GM12801 (cell line): ENCODE data around the gene PKD1.

Experiments used
- TF ChIP-seq, protein P1 (sequence below): IDR thresholded peaks from one replicate; pipeline ENCODE4 v1.5.1; 2011; ENCODE audit warnings: control low read depth; ENCODE audit not compliant: insufficient read length; ENCODE audit errors: extremely low read depth

Gene PKD1

DNA sequence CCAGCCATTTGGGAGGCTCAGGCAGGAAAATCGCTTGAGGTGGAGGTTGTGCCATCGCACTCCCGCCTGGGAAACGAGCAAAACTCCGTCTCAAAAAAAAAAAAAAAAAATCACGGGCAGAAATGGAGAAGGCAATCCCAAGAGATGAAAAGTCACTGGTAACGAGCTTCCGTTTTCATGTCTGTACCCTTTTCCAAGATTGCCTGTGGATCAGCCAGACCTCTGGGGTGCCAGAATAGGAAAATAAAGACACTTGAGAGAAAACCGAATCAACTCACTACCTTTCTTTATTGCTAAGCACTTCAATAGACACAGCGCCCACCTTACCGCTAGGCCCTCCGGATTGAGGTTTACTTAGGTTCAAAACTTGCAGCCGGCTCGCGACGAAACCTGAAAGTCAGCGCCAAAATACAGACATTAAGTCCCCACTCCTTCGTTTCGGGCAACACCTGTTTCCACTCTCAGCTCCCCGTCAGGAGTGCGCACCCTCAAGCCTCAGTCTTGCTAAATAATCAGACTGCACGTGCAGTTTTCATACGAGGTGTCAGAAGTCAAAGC lies 18.9 kb upstream of the PKD1 start:
- TF ChIP-seq, protein P1, sequence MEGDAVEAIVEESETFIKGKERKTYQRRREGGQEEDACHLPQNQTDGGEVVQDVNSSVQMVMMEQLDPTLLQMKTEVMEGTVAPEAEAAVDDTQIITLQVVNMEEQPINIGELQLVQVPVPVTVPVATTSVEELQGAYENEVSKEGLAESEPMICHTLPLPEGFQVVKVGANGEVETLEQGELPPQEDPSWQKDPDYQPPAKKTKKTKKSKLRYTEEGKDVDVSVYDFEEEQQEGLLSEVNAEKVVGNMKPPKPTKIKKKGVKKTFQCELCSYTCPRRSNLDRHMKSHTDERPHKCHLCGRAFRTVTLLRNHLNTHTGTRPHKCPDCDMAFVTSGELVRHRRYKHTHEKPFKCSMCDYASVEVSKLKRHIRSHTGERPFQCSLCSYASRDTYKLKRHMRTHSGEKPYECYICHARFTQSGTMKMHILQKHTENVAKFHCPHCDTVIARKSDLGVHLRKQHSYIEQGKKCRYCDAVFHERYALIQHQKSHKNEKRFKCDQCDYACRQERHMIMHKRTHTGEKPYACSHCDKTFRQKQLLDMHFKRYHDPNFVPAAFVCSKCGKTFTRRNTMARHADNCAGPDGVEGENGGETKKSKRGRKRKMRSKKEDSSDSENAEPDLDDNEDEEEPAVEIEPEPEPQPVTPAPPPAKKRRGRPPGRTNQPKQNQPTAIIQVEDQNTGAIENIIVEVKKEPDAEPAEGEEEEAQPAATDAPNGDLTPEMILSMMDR = no peak

DNA sequence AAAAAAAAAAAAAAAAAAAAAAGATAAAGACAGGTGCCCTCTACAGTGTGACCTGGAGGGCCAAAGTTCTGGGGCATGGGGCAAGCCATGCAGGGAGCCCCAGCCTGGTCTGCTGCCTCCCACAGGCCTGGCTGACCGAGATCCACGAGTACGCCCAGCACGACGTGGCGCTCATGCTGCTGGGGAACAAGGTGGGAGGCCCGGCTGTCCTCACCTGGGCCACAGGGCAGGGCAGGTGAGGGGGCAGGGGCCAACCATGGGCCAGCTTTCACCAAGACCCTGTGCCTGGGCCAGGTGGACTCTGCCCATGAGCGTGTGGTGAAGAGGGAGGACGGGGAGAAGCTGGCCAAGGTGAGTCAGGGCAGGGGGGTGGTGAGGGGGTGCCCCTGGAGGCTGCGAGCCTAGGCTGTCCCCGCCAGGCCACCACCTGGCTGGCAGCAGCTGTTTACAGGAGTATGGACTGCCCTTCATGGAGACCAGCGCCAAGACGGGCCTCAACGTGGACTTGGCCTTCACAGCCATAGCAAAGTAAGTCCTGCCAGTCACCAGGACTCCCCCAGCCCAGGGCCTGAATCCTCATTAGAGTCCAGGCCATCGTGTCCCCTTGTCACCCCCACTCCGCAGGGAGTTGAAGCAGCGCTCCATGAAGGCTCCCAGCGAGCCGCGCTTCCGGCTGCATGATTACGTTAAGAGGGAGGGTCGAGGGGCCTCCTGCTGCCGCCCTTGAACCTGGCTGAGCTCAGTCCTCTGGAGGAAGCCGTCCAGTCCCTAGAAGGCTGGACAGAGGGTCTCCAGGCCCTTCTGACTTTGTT lies 17.2 kb upstream of the PKD1 start:
- TF ChIP-seq, protein P1 = no peak

DNA sequence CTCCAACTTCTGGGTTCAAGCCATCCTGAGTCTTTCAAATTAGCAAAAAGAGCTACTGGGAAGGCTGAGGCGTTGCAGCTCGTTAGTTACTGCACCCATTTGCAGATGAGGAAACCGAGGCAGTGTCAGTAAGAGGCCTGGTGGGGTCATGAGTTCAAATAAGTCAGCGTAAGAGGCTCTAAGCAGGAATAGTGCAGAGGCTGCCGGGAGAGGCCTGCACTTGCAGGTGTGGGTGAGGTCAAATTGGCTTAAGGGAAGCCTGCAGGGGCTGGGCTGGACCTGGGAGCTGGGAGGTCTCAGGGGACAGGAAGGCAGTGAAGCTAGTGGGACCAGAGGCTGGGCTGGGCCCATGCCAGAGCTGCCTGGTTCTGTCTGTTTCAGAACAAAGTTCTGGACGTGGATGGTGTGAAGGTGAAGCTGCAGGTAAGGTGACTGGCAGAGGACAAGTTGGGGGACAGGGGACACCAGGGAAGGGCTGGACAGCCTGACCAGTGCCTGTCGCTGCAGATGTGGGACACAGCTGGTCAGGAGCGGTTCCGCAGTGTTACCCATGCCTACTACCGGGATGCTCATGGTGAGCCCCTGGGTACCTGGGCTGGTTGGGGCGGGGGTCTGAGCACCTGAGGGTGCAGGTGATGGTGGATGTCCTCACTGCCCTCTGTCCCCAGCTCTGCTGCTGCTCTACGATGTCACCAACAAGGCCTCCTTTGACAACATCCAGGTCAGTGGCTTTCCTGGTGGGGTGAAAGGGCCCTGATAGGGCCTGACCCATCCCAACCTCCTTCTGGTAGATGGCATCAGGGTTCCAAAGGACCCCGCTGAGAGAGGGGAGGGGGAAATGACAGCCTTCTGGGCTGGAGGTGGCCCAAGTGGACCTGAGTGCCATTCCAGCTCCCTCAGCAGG lies 15.7 kb upstream of the PKD1 start:
- TF ChIP-seq, protein P1 = no peak

DNA sequence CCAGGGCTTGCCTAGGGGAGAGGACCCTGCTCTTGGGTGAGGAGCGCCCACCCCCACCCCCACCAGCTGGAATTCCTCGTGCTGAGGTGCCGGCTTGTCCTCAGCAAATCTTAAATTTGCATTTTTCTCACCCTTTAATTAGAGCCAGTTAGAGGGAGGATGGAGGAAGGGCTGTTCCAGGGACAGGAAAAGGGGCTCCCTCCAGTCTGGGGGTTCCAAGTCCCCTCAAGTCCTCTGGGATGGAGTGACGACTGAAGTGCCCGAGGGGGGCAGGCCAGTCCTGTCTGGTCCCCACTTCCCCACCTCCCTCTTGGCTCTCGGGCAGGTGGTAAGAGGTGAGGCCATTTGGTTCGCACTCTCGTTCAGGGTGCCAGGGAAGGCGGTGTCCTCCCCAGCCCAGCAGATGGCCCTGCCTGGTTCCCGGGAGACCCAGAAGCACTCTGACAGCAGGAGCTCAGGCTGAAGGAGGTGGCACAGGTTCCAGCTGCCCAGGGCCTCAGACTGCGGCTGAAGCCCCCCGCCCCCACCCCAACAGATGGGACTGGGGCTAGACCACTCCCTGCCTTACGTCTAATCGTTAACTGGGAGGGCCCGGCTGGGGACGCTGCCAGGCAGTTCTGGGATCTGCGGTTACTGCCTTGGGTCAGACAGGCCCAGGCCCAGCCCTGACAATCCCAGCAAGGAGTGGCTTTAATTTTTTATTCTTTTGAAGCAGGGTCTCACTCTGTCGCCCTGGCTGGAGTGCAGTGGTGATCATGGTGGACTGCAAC lies 14.9 kb upstream of the PKD1 start:
- TF ChIP-seq, protein P1 = no peak

DNA sequence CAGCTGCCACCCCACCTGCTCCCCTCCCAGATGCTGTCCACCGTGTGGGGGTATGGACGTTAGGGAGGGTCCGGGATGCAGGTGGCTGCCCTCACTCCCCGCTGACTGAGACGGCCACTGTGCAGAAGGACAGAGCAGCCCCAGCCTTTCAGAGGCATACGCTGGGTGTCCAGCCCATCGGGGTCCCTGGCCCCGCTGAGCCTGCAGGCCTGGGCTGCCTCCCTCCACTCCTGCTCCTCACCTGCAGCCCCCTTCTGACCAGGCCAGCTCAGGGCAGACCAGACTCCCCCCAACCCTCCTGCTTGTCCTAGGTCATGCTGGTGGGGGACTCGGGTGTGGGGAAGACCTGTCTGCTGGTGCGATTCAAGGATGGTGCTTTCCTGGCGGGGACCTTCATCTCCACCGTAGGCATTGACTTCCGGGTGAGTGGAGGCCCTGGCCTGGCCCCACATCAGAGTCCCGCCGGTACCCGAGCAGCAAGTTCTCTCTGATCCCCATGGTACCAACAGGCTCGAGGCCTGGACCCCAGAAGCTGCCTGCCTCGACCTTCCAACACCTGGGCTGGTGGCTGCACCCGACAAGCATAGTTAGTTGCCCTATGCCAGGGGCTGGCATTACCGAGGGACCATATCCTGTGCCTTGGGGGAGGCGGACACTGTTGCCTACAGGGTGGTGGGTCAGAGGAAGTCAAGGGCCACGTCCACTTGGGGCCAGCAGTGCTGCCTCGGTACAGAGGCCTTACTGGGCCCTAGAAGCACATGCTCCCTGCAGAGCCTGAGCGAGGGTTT lies 14.1 kb upstream of the PKD1 start:
- TF ChIP-seq, protein P1 = no peak

DNA sequence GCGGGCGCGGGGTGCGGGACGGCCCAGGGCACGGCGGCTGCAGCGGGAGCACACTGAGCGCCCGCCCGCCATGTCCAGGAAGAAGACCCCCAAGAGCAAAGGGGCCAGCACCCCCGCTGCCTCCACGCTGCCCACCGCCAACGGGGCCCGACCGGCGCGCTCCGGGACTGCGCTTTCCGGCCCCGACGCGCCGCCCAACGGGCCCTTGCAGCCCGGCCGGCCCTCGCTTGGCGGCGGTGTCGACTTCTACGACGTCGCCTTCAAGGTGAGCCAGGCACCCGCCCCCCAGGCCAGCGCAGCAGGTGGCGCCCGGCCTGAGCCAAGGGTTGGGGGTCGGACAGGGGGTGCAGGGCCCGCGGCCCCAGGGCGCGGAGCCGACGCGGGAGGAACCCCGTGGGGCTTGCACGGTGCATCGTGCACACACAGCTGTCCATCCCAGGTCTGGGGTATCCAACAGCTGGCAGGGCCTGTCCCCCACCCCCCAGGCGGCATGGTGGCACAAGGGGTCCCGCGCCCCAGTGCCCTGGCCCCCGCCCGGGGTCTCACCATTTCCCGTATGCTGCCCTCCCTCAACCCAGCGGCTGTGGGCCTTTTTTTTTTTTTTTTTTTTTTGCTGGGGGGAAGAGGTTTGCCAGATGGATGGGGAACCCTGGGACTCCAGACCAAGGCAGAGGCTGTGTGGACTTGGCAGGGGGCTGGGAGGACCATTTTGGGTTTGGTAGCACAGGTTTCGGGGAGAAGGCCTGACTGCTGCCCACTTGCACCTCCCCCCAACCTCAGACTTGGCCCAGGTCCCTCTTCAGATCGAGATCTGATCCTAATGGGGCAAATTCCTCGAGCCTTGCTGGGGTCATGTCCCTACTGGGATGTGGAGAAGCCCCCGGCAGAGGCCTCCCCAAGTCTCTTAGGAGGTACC lies 13.3 kb upstream of the PKD1 start:
- TF ChIP-seq, protein P1 = no peak
